Activated effector memory CD4-positive, alpha-beta T cell treated with anti-CD3 and anti-CD28 coated beads, Interleukin-2, amount 50 U/mL, for 16 hours (primary cell): ENCODE data around the gene RAB3IP.
"Not testable (repeated sequence)": the region's sequence is repeated elsewhere in the genome, so short reads cannot be mapped to it uniquely, and the experiment has no call there.

Source experiments
- DNase-seq: peaks from one replicate; pipeline ENCODE4 v3.0.0-alpha.2; 2020

RAB3IP gene

GRCh38 chr12:69756088-69756755 lies 17.6 kb downstream of the RAB3IP start:
- DNase-seq = no peak

- DNase-seq = no peak
Measured at GRCh38 chr12:69758105-69758504, 19.4 kb downstream of the RAB3IP start.

GRCh38 chr12:69759581-69759980 lies 20.9 kb downstream of the RAB3IP start:
- not testable (repeated sequence) for DNase-seq

GRCh38 chr12:69765515-69765914 lies 26.9 kb downstream of the RAB3IP start:
- DNase-seq = no peak

GRCh38 chr12:69766260-69766659 lies 27.6 kb downstream of the RAB3IP start:
- no peak for DNase-seq

- DNase-seq = no peak
Measured at GRCh38 chr12:69779928-69780327, 41.3 kb downstream of the RAB3IP start.

GRCh38 chr12:69783365-69783764 lies 44.7 kb downstream of the RAB3IP start:
- no peak for DNase-seq

GRCh38 chr12:69789351-69789750 lies 50.7 kb downstream of the RAB3IP start:
- no peak for DNase-seq

GRCh38 chr12:69792533-69792932 lies 53.9 kb downstream of the RAB3IP start:
- no peak for DNase-seq

- DNase-seq = not testable (repeated sequence)
Measured at GRCh38 chr12:69807101-69807897, 68.6 kb downstream of the RAB3IP start.

- no peak for DNase-seq
Measured at GRCh38 chr12:69810870-69811498, 72.3 kb downstream of the RAB3IP start.

GRCh38 chr12:69816082-69816481 lies 77.4 kb downstream of the RAB3IP start:
- no peak for DNase-seq

- no peak for DNase-seq
Measured at GRCh38 chr12:69821032-69821455, 82.4 kb downstream of the RAB3IP start.

- DNase-seq = no peak
Measured at GRCh38 chr12:69821456-69822159, 82.9 kb downstream of the RAB3IP start.

- DNase-seq = no peak
Measured at GRCh38 chr12:69822201-69822860, 83.7 kb downstream of the RAB3IP start.

GRCh38 chr12:69824028-69824427 lies 85.4 kb downstream of the RAB3IP start:
- no peak for DNase-seq

- no peak for DNase-seq
Measured at GRCh38 chr12:69824966-69825560, 86.4 kb downstream of the RAB3IP start, which contains the start of gene MYRFL. MYRFL (plus strand) TSS chr12:69825227; CDS start chr12:69825518, 291 bp downstream.

- no peak for DNase-seq
Measured at GRCh38 chr12:69828897-69829296, 90.2 kb downstream of the RAB3IP start.

GRCh38 chr12:69833696-69834095 lies 95.0 kb downstream of the RAB3IP start:
- no peak for DNase-seq

GRCh38 chr12:69834147-69834546 lies 95.5 kb downstream of the RAB3IP start:
- DNase-seq = no peak

GRCh38 chr12:69834576-69834975 lies 95.9 kb downstream of the RAB3IP start:
- DNase-seq = no peak

GRCh38 chr12:69835081-69835480 lies 96.4 kb downstream of the RAB3IP start:
- no peak for DNase-seq
